ENCODE data around the gene TBL3. TPM values are rescaled to one million over a fixed set of nuclear protein-coding genes. Genes with fewer than 3 reads are reported as not detected.
A peak's percentile ranks its signal among the peaks of the same experiment; 100 is the strongest.

Gene TBL3
- total and polyA plus RNA-seq, 2 of the 8 experiments (the other 6 are each of a cell fraction or from before 2014, with no cell fraction given): 65.8 to 137 TPM

DNA sequence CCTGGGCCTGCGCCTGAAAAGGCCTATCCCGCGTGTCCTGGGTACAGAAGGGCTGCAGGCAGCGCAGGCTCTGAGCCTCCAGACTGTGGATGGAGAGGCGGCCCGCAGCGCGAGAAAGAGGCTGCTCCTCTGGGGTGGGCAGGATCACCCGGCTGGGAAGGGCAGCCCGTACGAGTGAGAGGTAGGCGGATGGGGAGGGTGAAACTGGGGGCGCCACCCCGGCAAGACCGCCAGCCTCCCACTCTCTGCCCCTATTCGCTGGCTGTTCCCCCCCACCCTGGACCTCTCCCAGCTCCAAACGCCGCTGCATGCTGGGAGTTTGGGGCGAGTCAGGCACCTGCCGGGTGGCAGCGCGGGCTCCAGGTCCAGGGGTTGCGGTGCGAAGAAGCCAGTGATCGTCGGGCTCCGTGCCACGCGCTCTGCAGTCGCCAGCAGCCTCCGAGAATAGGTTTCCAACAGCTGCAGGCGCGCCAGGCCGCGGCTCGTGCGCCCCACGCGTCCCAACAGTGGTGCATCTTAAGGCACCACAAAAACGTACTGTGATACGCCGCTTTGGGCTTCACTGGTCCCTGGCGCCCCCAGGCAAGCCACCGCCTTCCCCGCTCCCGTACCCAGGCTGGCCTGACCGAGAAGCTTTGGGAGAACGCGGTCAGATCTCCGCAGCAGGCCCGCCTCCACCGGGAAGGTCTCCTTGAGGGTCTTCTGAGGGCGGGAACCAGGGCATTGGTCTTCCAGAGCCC is 8.3 kb downstream of the TBL3 start (continued):
- TF ChIP-seq BRCA1 (IDR thresholded peaks at IDR 0.05; ENCODE audit: low read depth, low read length) (no peak), PHF8 (conservative IDR thresholded peaks at IDR 0.05; ENCODE audit: low read depth, low read length) (no peak), HDAC2 (IDR thresholded peaks at IDR 0.05; ENCODE audit: borderline replicate concordance in 1 of 2, low read depth in 2 of 2, low read length in 2 of 2) (no peak), SIN3A (conservative IDR thresholded peaks at IDR 0.05 in 1 of 2, IDR thresholded peaks at IDR 0.05 in 1 of 2; ENCODE audit: low read depth in 1 of 2, low read length in 2 of 2) (no peak), JUN (IDR thresholded peaks at IDR 0.05; ENCODE audit: low read depth, low read length) (no peak), TCF12 (IDR thresholded peaks at IDR 0.05; ENCODE audit: low read depth, low read length) (no peak), KDM4A (IDR thresholded peaks at IDR 0.05; ENCODE audit: low read depth, low read length, severe bottlenecking) (peak; percentile 12), ASH2L (IDR thresholded peaks at IDR 0.05; ENCODE audit: low read length) (no peak), RBBP5 (IDR thresholded peaks at IDR 0.05; ENCODE audit: borderline replicate concordance, low read depth, low read length) (peak; percentile 17; the same call in 1 of the 2 replicates), POLR2AphosphoS5 (IDR thresholded peaks at IDR 0.05; ENCODE audit: low read depth, low read length) (0 out of 2 replicates have a peak, but pooled peaks have one; percentile 30), BACH1 (IDR thresholded peaks at IDR 0.05; ENCODE audit: low read length) (no peak), SRF (IDR thresholded peaks at IDR 0.05; ENCODE audit: low read depth, low read length) (no peak), CEBPB (IDR thresholded peaks at IDR 0.05; ENCODE audit: low read depth, low read length) (no peak), GTF2F1 (IDR thresholded peaks at IDR 0.05; ENCODE audit: borderline replicate concordance, low read depth, low read length) (no peak), POU5F1 (IDR thresholded peaks at IDR 0.05; ENCODE audit: low read depth, low read length) (no peak), TEAD4 (IDR thresholded peaks at IDR 0.05; ENCODE audit: low read depth, low read length) (no peak)
- TF ChIP-seq, protein P1, sequence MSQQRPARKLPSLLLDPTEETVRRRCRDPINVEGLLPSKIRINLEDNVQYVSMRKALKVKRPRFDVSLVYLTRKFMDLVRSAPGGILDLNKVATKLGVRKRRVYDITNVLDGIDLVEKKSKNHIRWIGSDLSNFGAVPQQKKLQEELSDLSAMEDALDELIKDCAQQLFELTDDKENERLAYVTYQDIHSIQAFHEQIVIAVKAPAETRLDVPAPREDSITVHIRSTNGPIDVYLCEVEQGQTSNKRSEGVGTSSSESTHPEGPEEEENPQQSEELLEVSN (IDR thresholded peaks at IDR 0.05): peak; percentile 89

All from H1 (cell line).